Measurements from ENCODE around the gene SLCO3A1.
A peak's percentile ranks its signal among the peaks of the same experiment; 100 is the strongest.

Gene SLCO3A1

DNA sequence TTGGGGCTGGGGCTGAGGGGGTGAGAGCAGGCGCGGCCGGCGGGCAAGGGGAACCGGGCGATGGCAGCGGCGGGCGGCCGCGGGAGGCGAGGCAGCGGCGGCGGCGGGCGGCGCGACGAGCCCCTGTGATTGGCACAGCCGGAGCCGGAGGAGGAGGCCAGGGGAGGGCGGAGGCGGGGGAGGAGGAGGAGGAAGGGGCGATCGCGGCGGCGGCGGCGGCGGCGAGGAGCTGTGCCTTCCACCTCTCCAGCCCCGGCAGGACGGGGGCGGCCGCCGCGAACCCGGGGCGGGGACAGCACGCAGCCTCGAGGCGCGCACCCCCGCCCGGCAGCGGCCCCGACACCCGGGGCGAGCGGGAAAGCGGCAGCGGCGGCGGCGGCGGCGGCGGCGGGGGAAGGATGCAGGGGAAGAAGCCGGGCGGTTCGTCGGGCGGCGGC is at the start of gene SLCO3A1:
Gene SLCO3A1, plus strand, starts transcription at position 198 of the 437 bp plus-strand sequence.
- DNase-seq = peak; percentile 85

DNA sequence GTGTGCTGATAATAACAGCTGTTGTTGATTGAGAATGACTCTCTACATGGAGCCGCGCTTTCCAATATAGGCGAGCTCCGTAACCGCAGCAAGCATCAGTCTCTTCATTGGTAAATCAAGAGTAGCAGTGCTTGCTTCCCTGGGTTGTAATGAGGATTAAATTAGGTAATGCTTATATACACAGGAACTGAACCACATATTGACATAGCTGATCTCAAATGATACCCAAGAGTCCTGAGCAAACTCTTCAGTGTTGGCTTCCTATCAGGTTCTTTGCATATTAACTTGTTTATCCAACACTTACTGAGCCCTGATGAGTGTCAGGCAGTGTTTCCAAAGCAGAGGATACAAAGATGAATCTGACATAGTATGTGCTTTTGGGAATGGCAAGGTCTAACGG is 46.4 kb upstream of the SLCO3A1 start:
- DNase-seq = no peak

DNA sequence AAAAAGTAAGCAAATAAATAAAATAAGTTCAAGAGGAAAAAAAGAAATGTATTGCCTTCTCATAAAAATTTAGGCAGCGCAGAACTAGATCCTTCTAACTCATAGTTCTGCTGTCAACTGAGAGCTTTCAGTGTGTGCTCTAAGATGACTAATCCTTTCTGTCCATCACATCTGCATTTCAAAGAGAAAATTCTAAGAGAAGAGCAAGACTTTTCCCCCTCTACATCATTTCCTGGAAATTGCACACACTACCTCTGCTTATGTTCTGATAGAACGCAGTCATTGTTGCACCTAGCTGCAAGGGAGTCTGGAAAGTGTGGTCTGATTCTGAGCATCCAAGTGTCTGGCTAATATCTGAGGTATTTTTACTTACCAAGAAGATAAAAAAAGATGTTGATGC is 39.6 kb upstream of the SLCO3A1 start:
- DNase-seq = no peak

DNA sequence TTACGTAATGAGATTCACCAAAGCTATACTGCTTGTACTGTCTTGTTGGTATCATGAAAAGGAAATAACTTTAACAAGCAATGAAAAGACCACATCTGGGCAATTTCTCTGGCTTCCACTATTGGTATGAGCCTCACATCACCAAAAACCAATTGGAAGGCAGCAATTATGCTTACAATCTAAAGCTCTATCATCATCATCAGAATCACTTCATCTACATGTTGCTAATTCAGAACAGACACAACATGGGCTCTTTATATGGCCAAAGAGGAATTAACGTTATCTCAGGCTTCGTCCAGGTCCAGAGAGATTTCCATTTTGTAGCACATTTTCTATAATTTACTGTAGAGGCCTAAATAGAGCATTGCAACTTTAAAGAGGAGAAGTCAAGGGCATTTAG is 36.6 kb upstream of the SLCO3A1 start:
- DNase-seq = no peak

DNA sequence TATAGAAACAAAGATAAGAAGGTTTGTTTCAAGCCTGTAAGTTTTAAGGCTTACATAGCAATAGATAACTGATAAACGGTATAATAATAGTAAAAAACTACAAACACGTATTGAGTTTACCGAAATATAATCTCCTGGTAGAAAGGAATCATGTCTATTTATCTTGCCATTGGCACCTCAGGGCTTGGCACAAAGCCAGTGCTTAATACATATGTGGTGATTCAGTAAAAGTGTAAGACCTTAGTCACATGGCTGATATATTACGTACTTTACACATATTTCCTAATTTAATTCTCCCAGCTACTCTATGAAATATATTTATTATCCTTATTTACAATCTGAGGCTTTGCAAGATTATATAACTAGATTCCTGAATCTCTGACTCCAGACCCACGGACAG is 32.0 kb upstream of the SLCO3A1 start:
- no peak for DNase-seq

DNA sequence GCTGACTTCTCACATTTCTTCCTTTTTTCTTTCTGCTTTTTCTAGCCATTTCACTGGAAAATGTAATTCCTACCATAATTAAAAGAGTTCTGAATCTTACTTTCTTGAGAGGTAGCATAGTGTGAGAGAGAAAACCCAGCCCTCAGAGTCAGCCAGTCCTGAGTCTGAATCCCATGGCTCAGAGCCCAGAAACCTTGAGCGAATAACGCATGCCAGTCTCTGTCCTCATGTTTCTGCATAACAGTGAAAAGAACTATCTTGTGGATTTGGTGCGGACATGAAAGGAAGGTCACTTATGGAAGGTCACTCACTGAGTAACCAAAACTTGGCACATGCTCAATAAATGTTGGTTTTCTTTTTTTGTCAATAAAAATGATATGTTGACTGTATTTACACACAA is 29.3 kb upstream of the SLCO3A1 start:
- no peak for DNase-seq

DNA sequence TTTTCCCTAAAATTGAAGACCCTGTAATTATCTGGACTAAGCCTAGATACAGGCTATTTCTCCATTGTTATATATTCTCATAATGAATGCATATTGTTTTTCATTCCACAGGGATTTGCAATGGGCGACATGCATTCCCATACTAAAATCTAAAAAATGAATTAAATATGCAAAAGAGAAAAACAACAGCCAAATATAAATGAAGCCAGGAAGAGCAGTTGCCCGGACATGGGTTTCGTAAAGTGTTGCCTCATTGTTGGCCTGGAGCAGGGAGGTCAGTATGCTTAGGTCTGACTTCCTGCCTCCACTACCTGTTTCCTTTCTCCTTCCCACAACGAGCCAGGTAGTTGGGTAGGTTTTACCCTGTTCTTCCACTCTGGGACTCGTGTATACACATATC is 27.1 kb upstream of the SLCO3A1 start:
- DNase-seq = no peak

DNA sequence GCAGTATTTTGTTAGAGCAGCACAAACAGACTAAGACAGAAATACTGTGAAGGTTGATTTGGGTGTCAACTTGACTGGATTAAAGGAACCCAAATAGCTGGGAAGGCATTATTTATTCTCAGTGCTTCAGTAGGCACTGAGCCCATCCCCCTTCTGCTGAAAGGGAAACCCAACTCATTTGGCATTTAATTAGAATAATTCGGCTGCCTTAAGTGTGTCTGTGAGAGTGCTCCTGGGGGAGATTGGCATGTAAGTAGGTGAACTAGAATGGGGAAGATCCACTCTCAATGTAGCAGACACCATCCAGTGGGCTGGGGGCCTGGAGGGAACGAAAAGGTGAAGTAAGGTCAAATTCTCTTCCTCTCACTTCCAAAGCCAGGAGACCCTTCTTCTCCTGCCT is 20.5 kb upstream of the SLCO3A1 start:
- DNase-seq = no peak

DNA sequence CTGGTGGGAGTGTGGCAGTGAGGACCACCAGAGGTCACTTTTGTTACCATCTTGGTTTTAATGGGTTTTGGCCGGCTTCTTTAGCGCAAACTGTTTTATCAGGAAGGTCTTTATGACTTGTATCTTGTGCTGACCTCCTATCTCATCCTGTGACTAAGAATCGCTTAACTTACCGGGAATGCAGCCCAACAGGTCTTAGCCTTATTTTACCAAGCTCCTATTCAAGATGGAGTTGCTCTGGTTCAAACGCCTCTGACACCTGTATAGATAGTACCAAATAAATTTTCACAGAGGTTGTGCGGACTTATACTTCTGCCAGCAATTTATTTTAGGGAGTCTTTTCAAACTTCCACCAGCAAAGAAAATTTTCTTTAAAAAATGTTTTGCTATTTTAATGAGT is 13.6 kb upstream of the SLCO3A1 start:
- DNase-seq = no peak

DNA sequence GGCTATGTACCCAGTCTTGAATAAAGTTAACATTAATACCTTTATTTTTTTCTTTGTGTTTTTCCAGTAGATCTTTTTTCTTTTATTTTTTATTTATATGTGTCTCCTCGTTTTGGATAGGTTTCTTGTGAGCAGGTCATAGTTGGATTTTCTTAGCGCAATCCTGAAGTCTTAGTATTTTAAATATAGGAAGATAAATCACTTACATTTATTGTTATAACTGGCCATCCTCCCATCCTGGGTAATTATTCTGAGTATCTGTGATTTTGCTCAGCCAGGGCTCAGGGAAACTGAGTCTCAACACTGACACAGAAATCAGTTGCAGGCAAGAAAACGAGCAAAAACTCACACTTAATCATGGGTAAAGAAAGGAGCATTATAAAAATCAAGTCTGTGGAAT is 11.6 kb upstream of the SLCO3A1 start:
- no peak for DNase-seq

DNA sequence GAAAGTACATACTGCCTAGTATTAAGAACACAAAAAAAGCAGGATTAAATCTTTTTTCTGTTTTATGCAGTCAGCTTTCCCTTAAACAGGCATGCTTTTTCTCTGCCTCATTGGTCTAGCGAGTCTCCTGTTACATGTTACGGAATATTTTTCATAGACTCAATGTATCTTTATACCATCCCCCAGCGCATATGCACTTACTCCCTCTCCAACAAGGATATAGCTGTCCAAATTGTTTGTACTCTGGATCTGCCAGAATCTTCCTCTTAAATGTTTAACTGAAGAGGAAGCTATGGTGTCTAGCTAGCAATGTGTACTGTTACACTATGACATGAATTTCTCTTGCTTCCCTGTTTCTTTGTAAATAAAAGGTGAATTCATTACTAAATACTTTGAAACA is 9.2 kb upstream of the SLCO3A1 start:
- DNase-seq = no peak

DNA sequence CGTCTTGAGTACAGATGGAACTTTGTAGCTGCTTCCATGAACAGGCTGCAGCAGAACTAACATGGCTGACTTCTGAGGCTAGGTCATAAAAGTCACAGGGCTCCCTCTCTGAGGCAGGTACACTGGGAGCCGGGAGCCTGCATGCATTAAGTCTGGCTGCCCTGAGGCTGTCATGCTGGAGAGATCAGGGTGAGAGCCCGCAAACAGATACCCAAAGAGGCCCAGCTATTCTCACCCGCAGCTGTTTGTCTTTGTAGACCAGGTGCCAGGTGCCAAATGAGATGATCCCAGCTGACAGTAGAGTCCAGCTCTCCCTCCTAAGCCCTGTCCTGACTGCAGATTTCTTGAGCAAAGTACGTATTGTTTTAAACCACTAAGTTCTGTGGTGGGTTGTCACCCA is 8.6 kb upstream of the SLCO3A1 start:
- no peak for DNase-seq

DNA sequence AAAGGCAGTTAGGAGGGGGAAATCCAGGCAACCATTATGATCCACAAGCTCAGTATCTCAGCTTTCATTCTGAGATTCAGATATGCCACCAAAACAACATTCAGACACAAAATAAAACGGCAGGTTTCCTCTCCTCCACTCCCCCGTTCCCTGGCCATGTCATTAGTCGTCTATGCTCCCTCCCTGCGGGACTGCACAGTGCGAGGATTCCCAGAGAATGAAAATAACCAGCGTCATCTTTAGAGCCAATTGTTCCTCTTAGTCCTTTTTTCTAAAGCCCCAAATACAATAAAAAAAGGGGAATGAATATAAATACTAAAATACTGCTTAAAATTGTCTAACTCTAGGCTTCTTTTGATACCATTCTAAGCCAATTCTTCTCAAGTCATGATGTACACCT is 7.8 kb upstream of the SLCO3A1 start:
- no peak for DNase-seq

DNA sequence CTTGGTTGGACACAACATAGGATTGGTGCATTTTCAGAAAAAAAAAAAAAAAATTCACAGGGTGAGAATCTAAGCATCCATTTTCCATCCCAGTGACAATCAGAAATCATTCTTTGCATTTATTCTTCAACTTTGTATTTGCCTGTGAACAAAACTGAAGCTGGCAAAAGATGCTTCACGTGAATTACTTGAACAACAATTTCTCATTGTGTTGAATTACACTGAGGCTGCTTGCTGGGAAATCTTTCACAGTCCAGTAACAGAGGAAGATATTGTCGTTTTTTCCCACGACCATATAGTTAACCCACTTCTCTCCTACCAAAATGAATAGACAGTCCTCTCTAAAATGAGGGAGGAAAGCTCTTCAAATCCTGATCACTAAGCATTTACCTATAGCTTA is 4.3 kb upstream of the SLCO3A1 start:
- no peak for DNase-seq

DNA sequence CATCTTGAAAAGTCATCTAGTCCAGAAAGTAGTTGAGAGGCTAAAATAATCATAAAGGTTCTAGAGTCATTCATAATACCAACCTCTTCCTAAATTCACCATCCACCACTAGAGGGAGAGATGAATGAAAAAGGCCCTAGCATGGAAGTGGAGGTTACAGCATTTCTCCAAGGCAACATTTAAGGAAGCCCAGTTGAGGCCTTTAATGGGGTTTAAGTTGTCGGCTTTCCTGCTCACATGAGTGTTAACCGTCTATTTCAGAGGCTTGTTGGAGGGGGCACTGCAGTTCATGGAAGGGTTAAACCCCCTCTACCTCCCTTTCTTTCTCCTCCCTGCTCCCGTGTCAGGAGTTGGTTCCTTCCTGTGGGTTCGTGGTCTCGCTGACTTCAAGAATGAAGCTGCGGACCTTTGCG is 3.8 kb upstream of the SLCO3A1 start:
- no peak for DNase-seq

DNA sequence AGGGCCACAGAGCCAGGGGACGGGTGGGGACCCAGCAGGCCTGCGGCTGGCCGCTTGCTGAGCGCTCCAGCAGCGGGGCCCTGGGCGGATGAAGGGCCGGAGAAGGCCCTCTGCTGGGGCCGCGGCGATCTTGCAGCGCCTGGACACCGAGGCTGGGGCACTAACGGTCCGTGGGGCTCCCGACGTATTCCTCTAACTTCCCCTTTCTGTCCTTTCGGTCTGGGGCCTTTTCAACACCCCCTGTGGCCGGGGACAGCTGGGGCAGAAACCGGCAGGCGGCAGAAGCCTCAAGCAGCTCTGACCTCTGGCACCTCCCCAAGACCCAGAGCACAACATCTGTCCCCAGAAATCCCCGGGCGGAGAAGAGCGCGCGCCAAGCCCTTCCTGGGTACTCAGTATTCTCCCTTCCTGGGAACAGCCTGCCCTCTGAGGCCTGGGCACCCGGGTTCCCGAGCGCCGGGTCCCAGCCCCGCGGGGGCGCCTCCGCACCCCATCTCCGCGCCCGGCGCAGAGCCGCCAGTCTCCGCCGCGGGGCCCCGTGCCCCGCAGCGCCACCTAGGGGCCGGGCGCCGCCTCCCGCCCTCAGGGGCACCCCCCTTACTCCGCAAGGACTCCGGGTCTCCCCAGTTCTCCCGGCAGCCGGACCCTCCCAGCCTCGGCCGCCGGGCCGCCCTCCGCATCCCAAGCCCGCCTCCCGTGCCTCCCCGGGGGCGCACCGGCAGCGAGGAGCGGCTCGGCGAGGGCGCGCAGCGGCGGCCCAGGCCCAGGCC is 582 bp upstream of the SLCO3A1 start:
- peak; percentile 77 for DNase-seq

DNA sequence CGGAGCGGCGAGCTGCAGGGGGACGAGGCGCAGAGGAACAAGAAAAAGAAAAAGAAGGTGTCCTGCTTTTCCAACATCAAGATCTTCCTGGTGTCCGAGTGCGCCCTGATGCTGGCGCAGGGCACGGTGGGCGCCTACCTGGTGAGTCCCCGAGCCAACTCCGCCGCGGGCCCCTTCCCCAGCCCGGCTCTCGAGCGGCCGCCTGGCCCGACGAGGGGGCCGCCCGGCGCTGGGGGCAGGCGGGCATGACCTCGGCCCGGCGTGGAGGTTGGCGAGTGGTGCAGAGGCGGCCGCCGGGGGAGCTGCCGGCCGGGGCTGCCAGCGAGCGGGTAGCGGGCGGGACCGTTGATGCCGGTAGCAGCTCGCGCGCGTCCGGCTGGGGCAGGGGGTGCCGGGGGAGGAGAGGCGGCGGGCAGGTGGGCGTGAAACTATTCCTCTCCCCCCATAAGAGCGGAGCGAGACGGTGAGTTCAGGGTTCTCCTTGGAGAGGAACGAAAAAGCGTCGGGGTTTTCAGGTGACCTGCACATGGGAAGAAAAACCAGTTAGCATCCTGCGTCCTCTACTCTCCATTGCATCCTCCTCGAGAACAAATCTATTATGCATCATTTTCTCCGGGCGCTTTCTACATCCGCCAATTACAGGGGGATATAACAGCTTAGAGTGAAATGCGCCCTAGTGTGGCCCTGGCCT is 585 bp downstream of the SLCO3A1 start:
- DNase-seq = peak; percentile 52

DNA sequence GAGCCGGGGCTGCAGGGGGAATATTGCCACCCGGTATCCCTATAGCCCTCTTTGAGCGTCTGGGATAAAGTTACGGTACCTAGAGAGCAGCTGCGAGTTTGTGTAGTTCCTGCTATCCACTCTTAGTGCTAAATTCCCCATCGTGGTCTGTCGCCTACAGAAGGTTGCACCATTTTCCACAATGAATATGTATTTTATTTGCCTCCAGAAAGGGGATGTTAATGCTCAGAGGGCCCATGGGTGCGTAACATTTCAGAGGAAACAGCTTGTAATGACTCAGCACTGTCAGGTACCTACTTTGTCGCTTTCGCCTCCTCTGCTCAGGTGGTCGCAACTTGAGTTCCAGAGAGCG is 1.1 kb downstream of the SLCO3A1 start:
- DNase-seq = peak; percentile 49

DNA sequence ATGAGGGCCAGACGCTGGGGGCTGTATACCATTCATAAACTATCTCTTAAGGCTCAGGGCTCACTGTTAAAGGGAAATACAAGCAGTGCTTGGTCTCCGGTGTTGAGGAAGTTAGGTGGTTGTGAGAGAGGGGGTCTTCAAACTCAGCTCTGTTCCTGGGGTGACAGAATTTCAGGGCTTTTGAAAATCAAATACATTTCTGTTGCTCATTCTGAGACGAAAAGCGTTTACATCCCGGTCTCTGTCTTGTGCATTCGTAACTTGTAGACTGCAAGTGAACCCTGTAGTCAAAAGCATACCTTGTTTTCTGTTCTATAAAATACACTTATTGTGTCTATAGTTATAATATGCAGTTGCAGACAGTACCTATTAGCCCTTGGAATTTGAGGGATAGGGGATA is 1.7 kb downstream of the SLCO3A1 start:
- no peak for DNase-seq

DNA sequence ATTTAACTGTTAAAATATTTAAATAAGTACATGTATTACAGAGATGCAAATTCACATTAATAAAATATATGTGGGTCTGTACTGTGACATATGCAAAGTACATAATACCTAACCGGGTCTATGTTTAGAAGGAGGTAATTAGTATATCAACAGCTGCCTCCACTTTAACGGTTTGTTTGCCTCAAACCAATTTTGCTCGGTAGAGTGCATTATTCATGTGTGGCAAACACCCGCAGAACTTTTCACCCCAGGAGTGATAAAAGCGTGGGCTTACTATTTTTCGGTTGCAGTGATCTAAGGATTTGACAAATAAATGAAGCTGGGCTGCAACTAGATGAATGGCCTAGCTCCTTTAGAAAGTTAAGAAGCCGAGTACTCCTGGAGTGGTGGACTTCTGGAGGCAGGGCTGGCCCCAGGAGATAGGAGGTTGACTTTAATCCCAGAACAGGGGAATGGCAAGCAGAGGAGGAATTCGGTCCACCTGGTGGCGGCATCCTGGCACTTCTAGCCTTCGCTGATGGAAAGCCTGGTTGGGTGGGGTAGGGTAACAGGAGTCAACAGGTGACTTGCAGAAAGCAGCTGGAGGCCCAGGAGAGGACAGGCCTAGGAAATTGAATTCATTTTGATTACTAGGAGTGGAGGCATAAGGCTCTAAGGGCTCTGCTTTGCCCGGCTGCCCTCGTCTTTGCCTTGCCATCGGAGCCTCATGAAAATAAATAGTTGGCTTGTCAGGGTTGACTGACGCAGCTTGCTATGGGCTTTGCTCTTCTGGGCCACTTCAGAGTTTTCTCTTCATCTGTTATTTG is 2.4 kb downstream of the SLCO3A1 start:
- DNase-seq = no peak

DNA sequence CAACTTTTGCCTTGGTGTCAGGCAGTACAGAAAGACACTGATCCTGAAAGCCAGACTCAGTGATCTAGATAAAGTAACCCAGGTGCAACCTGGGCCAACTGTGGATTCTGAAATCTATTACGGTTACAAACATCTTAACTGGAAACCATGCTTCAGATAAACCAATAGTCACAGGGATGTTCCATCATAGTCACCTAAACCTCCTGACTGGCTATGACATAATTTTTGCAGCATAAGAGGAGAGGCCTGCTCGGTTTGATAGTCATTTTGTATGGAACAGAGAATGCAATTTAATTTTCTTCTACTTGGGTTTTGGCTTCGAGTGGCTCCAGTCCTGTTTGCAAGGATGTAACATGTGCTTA is 3.7 kb downstream of the SLCO3A1 start:
- no peak for DNase-seq

DNA sequence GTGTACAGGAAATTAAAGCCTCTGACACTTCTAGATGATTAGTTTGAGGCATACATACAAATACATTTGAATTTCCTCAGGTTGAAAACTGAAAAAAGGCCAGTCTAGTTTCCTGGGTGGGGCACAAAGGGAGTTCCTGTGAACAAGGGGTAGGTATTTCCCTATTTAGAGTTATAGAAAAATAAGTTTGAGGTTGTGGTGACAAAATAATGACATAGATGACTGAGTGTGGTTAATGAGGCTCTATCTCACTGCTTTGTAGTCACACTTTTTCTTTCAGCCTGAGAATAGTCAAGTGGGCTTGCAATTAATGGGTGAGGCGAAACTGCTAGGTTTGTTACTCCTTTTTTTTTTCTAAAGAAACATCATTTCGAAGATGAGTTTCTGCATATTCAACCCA is 4.3 kb downstream of the SLCO3A1 start:
- DNase-seq = peak; percentile 60

DNA sequence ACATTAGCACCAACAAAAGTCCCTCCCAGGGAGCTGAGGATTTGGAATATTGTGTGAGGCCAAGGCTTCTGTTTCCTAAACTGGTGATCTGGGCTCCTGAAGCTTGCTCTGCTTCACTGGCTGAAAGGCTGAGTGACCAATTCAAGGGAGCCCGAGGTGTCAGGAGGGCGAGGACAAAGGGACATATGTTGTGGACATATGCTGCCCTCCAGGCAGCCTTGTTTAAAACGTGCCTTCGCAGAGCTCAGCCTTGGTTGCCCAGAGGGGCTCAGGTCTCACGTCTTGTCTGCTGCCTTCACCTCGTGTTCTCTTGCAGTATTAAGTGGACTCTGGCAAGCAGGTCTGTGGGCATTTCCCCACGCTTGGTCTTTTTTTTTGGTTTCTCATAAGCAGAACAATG is 7.0 kb downstream of the SLCO3A1 start:
- DNase-seq = no peak

DNA sequence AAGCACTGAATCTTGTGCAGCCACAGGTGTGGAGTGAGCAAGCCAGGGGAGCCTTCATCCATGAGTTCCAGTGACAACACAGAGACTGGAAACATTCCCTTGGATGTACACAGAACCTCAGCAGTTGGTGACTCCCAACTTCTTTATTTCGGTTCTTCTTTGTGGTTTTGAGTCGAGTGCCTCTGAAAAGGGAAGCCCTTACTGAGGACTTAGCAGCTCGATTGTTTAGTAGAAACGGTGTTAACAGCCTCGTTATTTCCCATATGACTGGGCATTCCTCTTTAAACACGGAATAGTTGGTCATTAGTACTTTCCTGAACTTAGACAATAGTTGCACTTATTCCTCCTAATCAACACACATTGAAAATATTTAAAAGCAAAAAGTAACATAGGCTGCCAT is 7.7 kb downstream of the SLCO3A1 start:
- DNase-seq = no peak
